HEK293 (cell line): ENCODE results near the gene CCDC78.

Source experiments
- INSM2 ChIP-seq: fragments of 450-650 bp; formaldehyde crosslinking; IDR thresholded peaks from 2 replicates; pipeline ENCODE4 v1.5.1; 2016; ENCODE audit warnings: missing biosample characterization, missing genetic modification characterization
- KLF1 ChIP-seq: fragments of 450-650 bp; formaldehyde crosslinking; IDR thresholded peaks from 2 replicates; pipeline ENCODE4 v1.5.1; 2016; ENCODE audit warnings: missing biosample characterization, missing genetic modification characterization
- KLF8 ChIP-seq: fragments of 450-650 bp; formaldehyde crosslinking; IDR thresholded peaks from 2 replicates; pipeline ENCODE4 v1.5.1; 2016; ENCODE audit warnings: missing biosample characterization, missing genetic modification characterization
- KLF9 ChIP-seq: fragments of 450-650 bp; formaldehyde crosslinking; IDR thresholded peaks from 2 replicates; pipeline ENCODE4 v1.5.1; 2016; ENCODE audit warnings: missing biosample characterization, missing genetic modification characterization, low read depth
- TRIM28 ChIP-seq: IDR thresholded peaks from 2 replicates; pipeline ENCODE4 v1.6.1; 2011; ENCODE audit warnings: low read length, control low read depth, borderline replicate concordance
- WT1 ChIP-seq: fragments of 450-650 bp; formaldehyde crosslinking; IDR thresholded peaks from 2 replicates; pipeline ENCODE4 v1.5.1; 2016; ENCODE audit warnings: missing biosample characterization, missing genetic modification characterization
- YY1 ChIP-seq: fragments of 450-650 bp; formaldehyde crosslinking; IDR thresholded peaks from 2 replicates; pipeline ENCODE4 v1.5.1; 2018; ENCODE audit warnings: missing biosample characterization, missing genetic modification characterization
- ZBTB21 ChIP-seq: fragments of 450-650 bp; formaldehyde crosslinking; IDR thresholded peaks from 2 replicates; pipeline ENCODE4 v1.5.1; 2017; ENCODE audit warnings: missing biosample characterization, missing genetic modification characterization
- ZBTB48 ChIP-seq: fragments of 450-650 bp; formaldehyde crosslinking; IDR thresholded peaks from 2 replicates; pipeline ENCODE4 v1.5.1; 2016; ENCODE audit warnings: missing biosample characterization, missing genetic modification characterization
- ZBTB7A ChIP-seq: fragments of 450-650 bp; formaldehyde crosslinking; IDR thresholded peaks from 2 replicates; pipeline ENCODE4 v1.5.1; 2016; ENCODE audit warnings: low read depth, missing biosample characterization, missing genetic modification characterization
- ZNF132 ChIP-seq: fragments of 450-650 bp; formaldehyde crosslinking; IDR thresholded peaks from 2 replicates; pipeline ENCODE4 v1.5.1; 2017; ENCODE audit warnings: missing biosample characterization, missing genetic modification characterization, borderline replicate concordance
- ZNF221 ChIP-seq: fragments of 450-650 bp; formaldehyde crosslinking; IDR thresholded peaks from 2 replicates; pipeline ENCODE4 v1.5.1; 2017; ENCODE audit warnings: missing biosample characterization, missing genetic modification characterization, borderline replicate concordance
- ZNF398 ChIP-seq: fragments of 450-650 bp; formaldehyde crosslinking; IDR thresholded peaks from 2 replicates; pipeline ENCODE4 v1.5.1; 2017; ENCODE audit warnings: missing biosample characterization, missing genetic modification characterization
- ZNF624 ChIP-seq: fragments of 450-650 bp; formaldehyde crosslinking; IDR thresholded peaks from 2 replicates; pipeline ENCODE4 v1.5.1; 2017; ENCODE audit warnings: missing biosample characterization, missing genetic modification characterization
- ZNF626 ChIP-seq: fragments of 450-650 bp; sonication (Bioruptor Pico); formaldehyde crosslinking; IDR thresholded peaks from 2 replicates; pipeline ENCODE4 v1.5.1; 2018; ENCODE audit warnings: missing biosample characterization, missing genetic modification characterization, inconsistent platforms
- ZNF692 ChIP-seq: fragments of 450-650 bp; formaldehyde crosslinking; IDR thresholded peaks from 2 replicates; pipeline ENCODE4 v1.5.1; 2016; ENCODE audit warnings: missing biosample characterization, missing genetic modification characterization
- ZNF830 ChIP-seq: fragments of 450-650 bp; IDR thresholded peaks from 2 replicates; pipeline ENCODE4 v1.5.0; 2018; ENCODE audit warnings: missing biosample characterization, missing genetic modification characterization, low read depth, mild to moderate bottlenecking, moderate library complexity
- ZNF837 ChIP-seq: fragments of 450-650 bp; formaldehyde crosslinking; IDR thresholded peaks from 2 replicates; pipeline ENCODE4 v1.5.1; 2016; ENCODE audit warnings: missing biosample characterization, missing genetic modification characterization
- TF ChIP-seq, protein P1 (sequence below): fragments of 450-650 bp; formaldehyde crosslinking; IDR thresholded peaks from 2 replicates; pipeline ENCODE4 v1.5.1; 2016; ENCODE audit warnings: missing biosample characterization, missing genetic modification characterization
- TF ChIP-seq, protein P2 (sequence below): fragments of 450-650 bp; formaldehyde crosslinking; IDR thresholded peaks from 2 replicates; pipeline ENCODE4 v1.5.1; 2016; ENCODE audit warnings: missing biosample characterization, missing genetic modification characterization
- TF ChIP-seq, protein P3 (sequence below): fragments of 450-650 bp; formaldehyde crosslinking; IDR thresholded peaks from 2 replicates; pipeline ENCODE4 v1.5.1; 2016; ENCODE audit warnings: missing biosample characterization, missing genetic modification characterization

CCDC78 gene

DNA sequence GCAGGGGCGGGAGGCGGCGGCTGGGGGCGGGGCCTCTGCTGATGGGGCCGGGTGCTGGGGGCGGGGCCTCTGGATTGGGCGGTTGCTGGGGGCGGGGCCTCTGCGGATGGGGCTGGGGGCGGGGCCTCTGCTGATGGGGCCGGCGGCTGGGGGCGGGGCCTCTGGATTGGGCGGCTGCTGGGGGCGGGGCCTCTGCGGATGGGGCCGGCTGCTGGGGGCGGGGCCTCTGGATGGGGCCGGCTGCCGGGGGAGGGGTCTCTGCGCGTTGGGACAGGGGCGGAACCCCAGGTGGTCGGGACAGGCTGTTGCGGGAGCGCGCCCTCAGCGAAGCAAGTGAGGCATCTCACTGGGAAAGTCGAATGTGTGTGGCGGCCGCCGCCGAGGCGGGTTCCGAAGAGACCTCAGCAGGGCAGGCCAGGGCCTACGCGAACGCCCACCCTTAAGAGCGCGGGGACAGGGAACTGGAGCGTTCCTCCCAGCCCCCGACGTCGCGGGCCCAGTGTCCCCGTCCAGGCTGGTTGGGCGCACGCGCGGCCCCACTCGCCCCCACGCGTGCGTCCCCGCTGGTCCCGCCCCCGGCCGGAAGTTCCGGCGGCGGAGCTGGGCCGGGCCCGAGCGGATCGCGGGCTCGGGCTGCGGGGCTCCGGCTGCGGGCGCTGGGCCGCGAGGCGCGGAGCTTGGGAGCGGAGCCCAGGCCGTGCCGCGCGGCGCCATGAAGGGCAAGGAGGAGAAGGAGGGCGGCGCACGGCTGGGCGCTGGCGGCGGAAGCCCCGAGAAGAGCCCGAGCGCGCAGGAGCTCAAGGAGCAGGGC, 46.2 kb downstream of the CCDC78 start, which contains the start of gene STUB1 (continued):
- TF ChIP-seq ZNF398 (tag by site-specific recombination) (0 out of 2 replicates have a peak, but pooled peaks have one; percentile 34), YY1 (tag by site-specific recombination) (no peak), ZNF624 (tag by site-specific recombination) (no peak), ZNF692 (peak; percentile 47), INSM2 (tag by site-specific recombination) (no peak), ZNF830 (tag by site-specific recombination) (no peak), ZNF837 (peak; percentile 89), TRIM28 (no peak), KLF8 (peak; percentile 70), KLF1 (peak; percentile 64), ZNF132 (tag by site-specific recombination) (no peak), WT1 (peak; percentile 19; the same call in 1 of the 2 replicates), KLF9 (peak; percentile 72), ZBTB7A (tag by site-specific recombination) (peak; percentile 98), ZBTB21 (tag by site-specific recombination) (no peak), ZBTB48 (tag by site-specific recombination) (0 out of 2 replicates have a peak, but pooled peaks have one; percentile 36), ZNF626 (tag by site-specific recombination) (no peak), ZNF221 (tag by site-specific recombination) (no peak)
- TF ChIP-seq, protein P1, sequence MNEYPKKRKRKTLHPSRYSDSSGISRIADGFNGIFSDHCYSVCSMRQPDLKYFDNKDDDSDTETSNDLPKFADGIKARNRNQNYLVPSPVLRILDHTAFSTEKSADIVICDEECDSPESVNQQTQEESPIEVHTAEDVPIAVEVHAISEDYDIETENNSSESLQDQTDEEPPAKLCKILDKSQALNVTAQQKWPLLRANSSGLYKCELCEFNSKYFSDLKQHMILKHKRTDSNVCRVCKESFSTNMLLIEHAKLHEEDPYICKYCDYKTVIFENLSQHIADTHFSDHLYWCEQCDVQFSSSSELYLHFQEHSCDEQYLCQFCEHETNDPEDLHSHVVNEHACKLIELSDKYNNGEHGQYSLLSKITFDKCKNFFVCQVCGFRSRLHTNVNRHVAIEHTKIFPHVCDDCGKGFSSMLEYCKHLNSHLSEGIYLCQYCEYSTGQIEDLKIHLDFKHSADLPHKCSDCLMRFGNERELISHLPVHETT (tag by site-specific recombination), result no peak
- TF ChIP-seq, protein P2, sequence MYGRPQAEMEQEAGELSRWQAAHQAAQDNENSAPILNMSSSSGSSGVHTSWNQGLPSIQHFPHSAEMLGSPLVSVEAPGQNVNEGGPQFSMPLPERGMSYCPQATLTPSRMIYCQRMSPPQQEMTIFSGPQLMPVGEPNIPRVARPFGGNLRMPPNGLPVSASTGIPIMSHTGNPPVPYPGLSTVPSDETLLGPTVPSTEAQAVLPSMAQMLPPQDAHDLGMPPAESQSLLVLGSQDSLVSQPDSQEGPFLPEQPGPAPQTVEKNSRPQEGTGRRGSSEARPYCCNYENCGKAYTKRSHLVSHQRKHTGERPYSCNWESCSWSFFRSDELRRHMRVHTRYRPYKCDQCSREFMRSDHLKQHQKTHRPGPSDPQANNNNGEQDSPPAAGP (tag by site-specific recombination), result peak; percentile 44; the same call in 1 of the 2 replicates
- TF ChIP-seq, protein P3, sequence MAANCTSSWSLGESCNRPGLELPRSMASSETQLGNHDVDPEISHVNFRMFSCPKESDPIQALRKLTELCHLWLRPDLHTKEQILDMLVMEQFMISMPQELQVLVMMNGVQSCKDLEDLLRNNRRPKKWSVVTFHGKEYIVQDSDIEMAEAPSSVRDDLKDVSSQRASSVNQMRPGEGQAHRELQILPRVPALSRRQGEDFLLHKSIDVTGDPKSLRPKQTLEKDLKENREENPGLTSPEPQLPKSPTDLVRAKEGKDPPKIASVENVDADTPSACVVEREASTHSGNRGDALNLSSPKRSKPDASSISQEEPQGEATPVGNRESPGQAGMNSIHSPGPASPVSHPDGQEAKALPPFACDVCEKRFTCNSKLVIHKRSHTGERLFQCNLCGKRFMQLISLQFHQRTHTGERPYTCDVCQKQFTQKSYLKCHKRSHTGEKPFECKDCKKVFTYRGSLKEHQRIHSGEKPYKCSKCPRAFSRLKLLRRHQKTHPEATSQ, result peak; percentile 91
- TF ChIP-seq, all 188 proteins: peak for 45
